GM21381 (cell line): ENCODE results near the gene ATXN2L.
A peak's percentile ranks its signal among the peaks of the same experiment; 100 is the strongest.
"Not testable (repeated sequence)": the region's sequence is repeated elsewhere in the genome, so short reads cannot be mapped to it uniquely, and the experiment has no call there.

Experiments used
- ATAC-seq: cut with Tn5 transposase; IDR thresholded peaks from one replicate; pipeline ENCODE4 v1.9.1; 2021; ENCODE audit warnings: mild to moderate bottlenecking, moderate library complexity; ENCODE audit not compliant: unreplicated experiment

Gene ATXN2L

GRCh38 chr16:28837672-28838557 is 15.1 kb downstream of the ATXN2L start:
- no peak for ATAC-seq

- no peak for ATAC-seq
Measured at GRCh38 chr16:28838558-28838918, 15.7 kb downstream of the ATXN2L start.

GRCh38 chr16:28839004-28839639 is 16.3 kb downstream of the ATXN2L start:
- no peak for ATAC-seq

DNA sequence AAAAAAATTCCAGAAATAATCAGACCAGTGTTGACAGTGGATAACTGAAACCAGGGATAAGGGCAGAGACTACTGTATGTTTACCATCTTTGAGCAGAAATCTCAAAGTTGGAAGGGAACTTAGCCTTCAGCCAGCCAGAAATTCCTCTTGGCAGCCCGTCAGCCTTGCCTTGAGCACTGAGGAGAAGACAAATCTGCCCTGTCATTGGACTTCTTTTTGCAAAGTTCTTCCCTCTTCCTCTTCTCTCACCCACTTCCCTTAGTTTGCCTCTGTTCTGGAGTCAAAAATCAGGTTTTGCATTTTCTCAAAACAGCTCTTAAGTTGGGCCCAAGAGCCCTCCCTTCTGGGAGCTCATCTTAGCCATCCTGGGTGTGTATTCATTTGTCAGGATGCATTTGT is 17.1 kb downstream of the ATXN2L start:
- no peak for ATAC-seq

DNA sequence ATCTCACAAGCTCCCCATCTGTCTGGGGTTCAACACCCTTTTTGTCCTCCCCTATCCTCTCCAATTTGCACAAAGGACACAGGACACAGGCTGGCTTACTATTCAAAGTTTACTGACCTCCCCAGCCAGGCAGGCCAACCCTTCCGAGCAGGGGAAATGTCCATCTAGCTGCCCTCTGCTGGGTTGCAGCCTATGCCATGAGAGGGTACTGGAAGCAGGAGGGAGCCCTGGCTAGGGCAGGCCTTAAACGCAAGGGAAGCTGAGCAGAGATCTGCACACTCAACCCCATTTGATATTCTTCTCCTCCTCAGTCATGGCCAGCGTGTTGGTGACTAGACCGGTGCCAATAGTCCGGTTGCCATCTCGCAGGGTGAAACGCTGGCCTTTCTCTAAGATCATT is 19.9 kb downstream of the ATXN2L start:
- ATAC-seq: no peak

DNA sequence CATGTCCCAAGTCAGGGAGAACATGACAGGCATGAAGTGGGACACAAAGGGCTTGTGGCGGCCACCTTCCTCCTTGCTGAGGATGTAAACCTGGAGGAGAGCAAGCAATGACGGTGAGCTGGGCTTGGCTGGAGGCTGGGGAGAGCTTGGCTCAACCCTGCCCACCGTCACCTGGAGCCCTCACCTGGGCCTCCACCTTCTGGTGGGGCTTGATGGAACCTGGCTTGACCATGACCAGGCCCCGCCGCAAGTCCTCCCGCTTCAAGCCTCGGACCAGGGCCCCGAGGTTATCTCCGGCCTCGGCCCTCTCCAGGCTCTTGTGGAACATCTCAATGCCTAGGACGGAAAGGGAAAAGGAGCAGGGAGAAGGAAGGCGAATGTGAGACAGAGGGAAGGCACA is 21.0 kb downstream of the ATXN2L start:
- ATAC-seq: no peak

DNA sequence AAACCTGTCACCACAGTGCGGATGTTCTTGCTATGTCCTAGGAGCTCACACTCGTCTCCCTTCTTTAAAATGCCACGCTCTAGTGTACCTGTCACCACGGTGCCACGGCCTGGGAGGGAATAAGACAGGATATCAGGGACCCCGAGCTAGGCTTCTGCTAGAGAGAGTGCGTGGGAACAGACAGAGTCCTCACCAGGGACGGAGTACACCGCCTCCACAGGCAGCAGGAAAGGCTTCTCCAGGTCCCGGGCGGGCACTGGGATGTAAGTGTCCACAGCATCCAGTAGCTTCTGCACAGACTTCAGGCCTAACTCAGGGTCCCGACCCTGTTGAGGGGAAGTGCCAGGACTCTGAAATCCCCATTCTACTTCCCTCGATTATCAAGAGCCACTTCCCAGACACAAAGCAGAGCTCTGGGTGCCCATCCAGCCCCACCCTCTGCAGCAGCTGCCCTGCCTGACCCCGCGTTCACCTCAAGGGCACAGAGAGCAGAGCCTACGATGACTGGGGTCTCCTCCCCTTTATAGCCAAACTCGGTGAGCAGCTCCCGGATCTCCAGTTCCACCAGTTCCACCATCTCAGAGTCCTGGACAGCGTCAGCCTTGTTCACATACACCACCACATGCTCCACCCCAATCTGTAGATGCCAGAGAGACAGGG is 21.6 kb downstream of the ATXN2L start:
- no peak for ATAC-seq

GRCh38 chr16:28845293-28845692 is 22.5 kb downstream of the ATXN2L start:
- ATAC-seq: no peak

DNA sequence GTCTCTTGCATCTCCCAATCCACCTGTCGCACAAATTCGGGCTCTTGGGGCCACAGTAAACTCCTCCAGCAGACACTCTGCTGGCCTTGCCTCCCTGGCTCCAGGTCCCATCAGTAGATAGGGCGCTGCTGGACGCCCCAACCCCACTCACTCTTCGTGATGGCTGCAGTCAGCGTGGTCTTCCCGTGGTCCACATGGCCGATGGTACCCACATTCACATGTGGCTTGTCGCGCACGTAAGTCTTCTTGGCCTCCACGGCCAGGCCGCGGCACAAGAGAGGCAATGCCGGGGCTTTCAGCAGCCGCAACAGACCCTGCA is 22.9 kb downstream of the ATXN2L start:
- peak; percentile 0 for ATAC-seq

GRCh38 chr16:28846080-28846932 is 23.5 kb downstream of the ATXN2L start, which contains the start of gene TUFM:
TUFM (minus strand) TSS chr16:28846348; CDS start chr16:28846269, 79 bp downstream.
- peak; percentile 93 for ATAC-seq

DNA sequence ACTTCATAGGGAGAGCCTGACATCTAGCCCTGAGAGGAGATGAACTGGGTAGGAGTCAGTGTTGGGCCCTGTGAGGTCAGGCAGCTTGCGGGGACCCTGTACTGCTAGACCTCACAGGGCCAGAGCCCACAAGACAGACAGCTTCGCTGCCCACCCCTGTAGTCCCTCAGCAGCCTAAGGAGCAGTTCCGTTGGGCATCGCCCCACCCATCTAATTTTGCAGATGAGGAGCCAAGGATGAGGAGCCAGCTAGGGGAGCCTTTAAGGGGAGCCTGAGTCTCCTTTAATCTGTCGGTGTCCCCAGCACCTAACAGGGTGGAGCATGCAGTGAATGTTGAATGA is 24.1 kb downstream of the ATXN2L start:
- ATAC-seq: no peak

DNA sequence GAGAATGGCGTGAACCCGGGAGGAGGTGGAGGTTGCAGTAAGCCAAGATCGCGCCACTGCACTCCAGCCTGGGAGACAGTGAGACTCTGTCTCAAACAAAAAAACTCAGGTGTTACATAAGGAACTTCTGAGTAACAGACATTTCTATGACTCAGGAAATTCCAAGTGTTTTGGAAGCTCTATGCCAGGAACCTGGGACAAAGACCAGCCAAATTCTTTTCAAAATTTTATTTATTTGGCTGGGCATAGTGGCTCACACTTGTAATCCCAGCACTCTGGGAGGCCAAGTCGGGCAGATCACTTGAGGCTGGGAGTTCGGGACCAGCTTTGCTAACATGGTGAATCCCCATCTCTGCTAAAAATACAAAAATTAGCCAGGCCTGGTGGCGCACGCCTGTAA is 35.6 kb downstream of the ATXN2L start:
- no peak for ATAC-seq

DNA sequence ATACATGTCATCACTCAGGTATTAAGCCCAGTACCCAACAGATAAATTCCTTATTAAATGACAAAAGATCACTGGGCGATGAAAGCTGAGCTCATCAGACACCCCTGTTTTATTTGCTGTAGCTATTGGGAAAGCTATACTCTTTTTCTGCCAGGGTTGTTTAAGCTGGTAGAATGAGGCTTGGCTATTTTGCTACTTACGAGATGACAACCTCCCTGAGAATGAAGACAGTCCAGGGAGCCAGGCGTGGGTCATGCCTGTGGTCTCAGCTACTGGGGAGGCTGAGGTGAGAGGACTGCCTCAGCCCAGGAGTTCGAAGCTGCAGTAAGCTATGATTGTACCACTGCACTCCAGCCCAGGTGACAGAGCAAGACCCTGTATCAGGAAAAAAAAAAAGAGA is 36.5 kb downstream of the ATXN2L start:
- ATAC-seq: no peak

- ATAC-seq: peak; percentile 4
Measured at GRCh38 chr16:28863929-28864793, 41.4 kb downstream of the ATXN2L start.

- no peak for ATAC-seq
Measured at GRCh38 chr16:28865001-28865688, 42.3 kb downstream of the ATXN2L start.

DNA sequence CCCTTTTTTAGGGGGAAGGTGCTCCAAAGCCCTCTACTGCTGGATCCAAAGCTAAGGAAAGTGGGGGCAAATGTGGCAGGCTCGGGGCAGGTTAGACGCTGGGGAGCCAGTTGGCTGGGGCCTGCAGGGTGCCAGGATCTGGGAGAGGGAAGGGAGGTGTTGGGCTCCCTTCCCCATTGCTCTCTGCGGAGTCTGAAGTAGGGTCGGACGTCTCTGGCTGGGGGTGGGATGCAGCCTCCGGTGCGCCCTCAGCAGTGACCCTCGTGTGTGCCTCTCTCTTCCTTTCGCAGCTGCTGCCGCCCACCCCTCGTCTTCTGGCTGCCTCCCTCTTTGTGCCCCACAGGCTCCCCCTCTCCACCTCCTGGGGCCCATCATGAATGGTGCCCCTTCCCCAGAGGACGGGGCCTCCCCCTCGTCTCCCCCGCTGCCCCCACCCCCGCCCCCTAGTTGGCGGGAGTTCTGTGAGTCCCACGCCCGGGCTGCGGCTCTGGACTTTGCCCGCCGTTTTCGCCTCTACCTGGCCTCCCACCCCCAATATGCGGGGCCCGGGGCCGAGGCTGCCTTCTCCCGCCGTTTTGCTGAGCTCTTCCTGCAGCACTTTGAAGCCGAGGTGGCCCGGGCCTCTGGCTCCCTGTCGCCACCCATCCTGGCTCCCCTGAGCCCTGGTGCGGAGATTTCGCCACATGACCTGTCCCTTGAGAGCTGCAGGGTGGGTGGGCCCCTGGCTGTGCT is 43.1 kb downstream of the ATXN2L start:
- no peak for ATAC-seq

DNA sequence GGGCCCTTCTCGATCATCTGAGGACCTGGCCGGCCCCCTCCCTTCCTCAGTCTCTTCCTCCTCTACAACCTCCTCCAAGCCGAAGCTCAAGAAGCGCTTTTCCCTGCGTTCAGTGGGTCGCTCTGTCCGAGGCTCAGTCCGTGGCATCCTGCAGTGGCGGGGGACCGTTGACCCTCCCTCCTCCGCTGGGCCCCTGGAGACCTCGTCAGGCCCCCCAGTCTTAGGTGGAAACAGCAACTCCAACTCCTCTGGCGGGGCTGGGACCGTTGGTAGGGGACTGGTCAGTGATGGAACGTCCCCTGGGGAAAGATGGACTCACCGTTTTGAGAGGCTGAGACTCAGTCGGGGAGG is 43.6 kb downstream of the ATXN2L start:
- ATAC-seq: no peak

DNA sequence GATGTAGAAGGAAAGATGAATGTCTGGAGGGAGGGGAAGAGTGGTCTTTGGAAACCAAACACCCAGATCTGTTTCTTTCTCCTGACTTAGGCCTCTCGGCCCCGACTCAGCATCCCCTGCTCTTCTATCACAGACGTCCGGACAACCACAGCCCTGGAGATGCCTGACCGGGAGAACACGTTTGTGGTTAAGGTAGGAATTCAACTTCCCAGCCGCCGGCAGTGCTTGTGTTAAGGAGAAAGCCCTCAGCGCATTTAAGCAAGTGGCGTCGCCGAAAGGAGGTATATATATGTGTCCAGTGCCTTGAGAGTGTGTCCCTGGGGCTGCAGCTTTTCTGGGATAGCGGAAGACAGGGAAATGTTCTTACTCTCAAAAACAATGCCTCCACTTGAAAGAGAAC is 44.4 kb downstream of the ATXN2L start:
- no peak for ATAC-seq

GRCh38 chr16:28867646-28868045 is 44.8 kb downstream of the ATXN2L start:
- ATAC-seq: not testable (repeated sequence)
